Activated CD8-positive, alpha-beta memory T cell treated with anti-CD3 and anti-CD28 coated beads, Interleukin-2, amount 50 U/mL, for 1 hour (primary cell): ENCODE measurements around the gene LDLRAD4.

Experiments
- DNase-seq: peaks from one replicate; pipeline ENCODE4 v3.0.0-alpha.2; 2020; ENCODE audit errors: extremely low read depth

LDLRAD4 gene

DNA sequence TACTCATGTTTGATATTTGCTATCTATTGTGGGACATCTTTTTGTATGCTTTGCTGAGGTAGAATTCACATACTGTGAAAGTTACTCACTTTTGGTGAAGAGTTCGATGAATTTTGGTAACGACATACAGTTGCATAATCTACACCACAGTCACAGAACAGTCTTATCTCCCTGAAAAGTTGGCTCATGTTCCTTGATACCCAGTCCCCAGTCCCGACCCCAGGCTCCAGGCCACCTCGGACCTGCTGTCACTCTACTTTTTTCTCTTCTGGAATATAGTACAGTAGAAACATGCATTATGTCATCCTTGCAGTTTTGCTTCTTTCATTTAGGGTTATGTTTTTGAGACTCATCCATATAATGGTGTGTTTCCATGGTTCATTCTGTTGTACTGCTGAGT is 316.1 kb downstream of the LDLRAD4 start:
- DNase-seq, result no peak

DNA sequence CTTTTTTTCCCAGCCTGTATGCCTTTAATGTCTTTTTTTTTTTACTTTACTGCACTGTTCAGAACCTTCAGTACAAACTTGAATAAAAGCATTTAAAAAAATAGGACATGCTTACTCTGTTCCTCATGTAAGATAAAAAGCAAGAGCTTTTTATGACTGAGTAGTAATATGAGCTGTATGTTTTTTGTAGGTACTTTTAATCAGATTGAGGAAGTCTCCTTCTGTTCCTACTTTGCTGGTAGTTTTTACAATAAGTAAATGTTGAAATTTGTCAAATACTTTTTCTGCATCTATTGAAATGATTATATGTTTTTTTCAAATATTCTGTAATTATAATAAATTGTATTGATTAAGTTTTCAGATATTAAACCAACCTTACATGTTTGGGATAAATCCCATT is 318.0 kb downstream of the LDLRAD4 start:
- no peak for DNase-seq

GRCh38 chr18:13537022-13537780 is 318.6 kb downstream of the LDLRAD4 start:
- DNase-seq, result no peak

GRCh38 chr18:13538630-13539029 is 320.1 kb downstream of the LDLRAD4 start:
- DNase-seq, result no peak

GRCh38 chr18:13539050-13539449 is 320.5 kb downstream of the LDLRAD4 start:
- peak; percentile 59 for DNase-seq

GRCh38 chr18:13539843-13540476 is 321.4 kb downstream of the LDLRAD4 start:
- no peak for DNase-seq

DNA sequence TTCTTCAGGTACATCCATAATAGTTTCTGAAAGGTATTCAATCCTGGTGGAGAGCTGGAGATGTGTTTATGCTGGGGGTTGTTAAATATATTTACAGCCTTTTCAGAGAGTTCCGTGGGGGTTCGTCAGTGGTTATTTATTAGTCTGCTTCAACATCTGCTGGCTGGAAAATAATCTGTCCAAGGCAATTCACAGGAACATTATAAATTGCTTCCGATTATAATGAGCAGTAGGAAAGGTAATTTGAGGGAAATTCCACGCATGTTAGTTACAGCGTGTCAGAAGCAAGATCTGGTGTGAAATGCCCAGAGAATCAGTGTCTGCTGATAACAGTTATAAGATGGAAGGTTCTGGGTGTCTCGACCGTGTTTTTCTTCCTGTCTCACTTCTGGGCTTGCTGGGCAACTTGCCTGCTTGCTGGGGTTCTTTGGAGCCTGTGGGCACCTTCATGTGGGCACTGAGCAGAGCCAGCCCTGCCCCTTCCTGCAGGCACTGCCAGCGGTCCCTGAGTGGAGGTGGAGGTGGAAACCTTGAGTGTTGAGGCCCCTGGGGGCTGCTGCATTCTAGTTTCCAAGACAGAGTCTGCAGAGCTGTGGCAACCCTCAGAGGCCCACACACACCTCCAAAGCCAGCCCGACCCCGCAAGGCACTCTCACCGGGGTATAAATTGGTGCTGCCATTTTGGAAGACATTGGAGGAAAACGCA is 322.1 kb downstream of the LDLRAD4 start:
- peak; percentile 70 for DNase-seq

GRCh38 chr18:13541621-13542519 is 323.3 kb downstream of the LDLRAD4 start:
- DNase-seq, result no peak

- DNase-seq, result no peak
These were observed 323.9 kb downstream of the LDLRAD4 start for GRCh38 chr18:13542520-13542847.

DNA sequence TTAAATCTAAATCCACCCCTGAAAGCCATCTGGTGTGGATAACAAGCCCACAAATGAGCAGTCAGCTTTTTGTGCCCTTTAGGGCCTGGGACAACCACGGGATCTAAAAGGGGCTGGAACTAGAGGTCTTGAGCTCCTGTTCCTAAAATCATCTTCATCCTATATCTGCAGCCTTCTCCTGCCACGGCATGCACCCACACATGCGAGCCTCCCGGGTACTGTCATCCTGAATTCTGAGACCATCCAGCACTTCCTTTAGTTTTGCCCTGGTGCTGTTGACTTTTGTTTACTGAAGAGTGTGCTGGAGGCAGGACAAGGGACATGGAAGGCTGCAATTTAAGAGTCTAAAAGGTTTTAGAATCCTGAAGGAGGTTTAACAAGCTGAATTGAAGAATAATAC is 324.6 kb downstream of the LDLRAD4 start:
- DNase-seq, result no peak

DNA sequence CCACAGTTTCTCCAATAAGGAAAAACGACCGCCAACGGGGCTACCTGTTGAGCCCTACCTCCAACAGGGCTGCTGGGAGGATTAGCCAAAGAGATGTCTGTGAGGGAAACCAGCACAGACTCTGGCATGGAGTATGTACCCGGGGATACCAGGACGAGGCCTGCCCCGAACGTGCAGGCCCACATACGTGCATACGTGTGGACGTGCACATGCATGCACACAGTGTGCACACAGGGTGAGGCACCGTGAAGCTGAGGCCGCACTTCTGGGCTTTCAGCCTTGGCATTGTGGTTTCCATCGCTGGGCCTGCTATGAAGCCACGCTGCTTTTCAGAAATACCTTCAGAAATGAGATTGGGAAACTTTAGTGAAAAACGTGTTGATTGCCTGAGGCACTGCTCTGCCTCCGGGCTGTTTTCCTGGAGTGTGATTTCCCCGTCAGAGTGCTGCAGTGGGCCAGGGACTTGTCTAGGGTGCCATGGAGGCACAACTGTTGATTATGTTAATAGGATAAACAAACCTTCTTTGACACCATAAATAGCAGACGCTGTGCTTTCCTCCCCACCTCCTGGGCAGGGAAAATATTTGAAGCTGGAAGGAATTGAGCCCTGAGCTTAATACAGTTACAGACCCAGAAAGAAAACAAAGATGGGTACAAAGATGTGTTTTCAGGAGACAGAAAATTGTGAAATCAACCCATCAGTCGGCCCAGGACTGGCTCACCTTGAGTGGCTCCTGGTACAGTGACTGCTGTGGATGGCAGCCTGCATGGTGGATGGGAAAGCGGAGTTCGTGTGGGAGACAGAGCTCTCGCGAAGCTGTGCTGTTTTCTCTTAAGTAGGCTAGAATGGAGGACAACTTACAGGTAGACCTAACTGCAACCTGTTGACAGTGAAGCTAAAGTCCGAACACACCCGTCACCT is 325.5 kb downstream of the LDLRAD4 start:
- DNase-seq, result no peak

GRCh38 chr18:13544953-13545352 is 326.4 kb downstream of the LDLRAD4 start:
- no peak for DNase-seq

DNA sequence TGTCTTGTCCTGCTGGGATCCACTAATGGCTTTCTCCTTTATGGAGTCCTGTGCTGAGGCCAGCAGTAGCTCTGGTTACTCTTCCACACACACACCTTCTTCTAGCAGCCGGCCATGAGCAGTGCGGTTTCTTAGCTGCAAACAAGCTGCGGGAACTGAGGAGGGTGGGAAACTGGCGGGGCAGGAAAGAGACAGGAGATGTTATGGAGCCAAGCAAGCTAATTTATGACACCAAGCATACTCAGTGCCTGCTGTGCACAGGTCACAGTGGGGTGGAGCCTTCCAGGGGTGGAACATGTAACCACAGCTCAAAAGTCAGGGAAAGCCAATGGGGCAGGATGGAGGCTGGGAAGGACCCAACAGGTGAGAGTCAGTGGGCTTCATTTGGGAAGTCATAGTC is 327.0 kb downstream of the LDLRAD4 start:
- DNase-seq, result no peak

- no peak for DNase-seq
These were observed 327.4 kb downstream of the LDLRAD4 start for GRCh38 chr18:13545955-13546354.

GRCh38 chr18:13546638-13547037 is 328.1 kb downstream of the LDLRAD4 start:
- no peak for DNase-seq

GRCh38 chr18:13547347-13547746 is 328.8 kb downstream of the LDLRAD4 start:
- no peak for DNase-seq

GRCh38 chr18:13548106-13548819 is 329.7 kb downstream of the LDLRAD4 start:
- no peak for DNase-seq

GRCh38 chr18:13548966-13549879 is 330.7 kb downstream of the LDLRAD4 start:
- DNase-seq, result no peak

DNA sequence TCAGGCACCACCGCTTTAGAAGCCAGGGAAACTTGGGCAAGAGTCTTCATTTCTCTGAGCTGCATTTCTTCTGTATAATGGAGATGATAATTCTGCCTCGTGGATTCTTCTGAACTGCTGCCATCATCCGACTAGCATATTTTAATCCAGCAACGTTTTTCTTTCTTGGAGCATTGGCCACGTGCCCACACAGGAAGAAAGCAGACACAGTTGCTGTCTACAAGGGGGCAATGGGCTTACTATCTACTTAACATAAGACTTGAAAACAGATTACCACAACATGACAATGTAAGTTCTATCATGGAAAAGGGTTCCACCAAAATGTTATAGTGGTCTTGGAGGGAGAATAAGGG is 331.3 kb downstream of the LDLRAD4 start:
- no peak for DNase-seq
